Thyroid gland (tissue), 4 donors: ENCODE data around the gene MTREX.
"Not testable (repeated sequence)": the region's sequence is repeated elsewhere in the genome, so short reads cannot be mapped to it uniquely, and the experiment has no call there.

ENCODE experiments used
- CTCF ChIP-seq, 6 experiments: fragments of 200-600 bp in 3 of 6; fragments of 450-650 bp in 3 of 6; sonication (generic) in 3 of 6; IDR thresholded peaks; one replicate each; pipeline ENCODE4 v1.5.1; 2016 to 2019; ENCODE audit warnings: antibody characterized with exemption in 6 of 6, mild to moderate bottlenecking in 2 of 6, inconsistent platforms in 1 of 6, moderate library complexity in 1 of 6
- POLR2A ChIP-seq, 2 donors: fragments of 450-650 bp; IDR thresholded peaks; one replicate each; pipeline ENCODE4 v1.6.1; 2017; ENCODE audit warnings: antibody characterized with exemption in 2 of 2, mild to moderate bottlenecking in 2 of 2, moderate library complexity in 1 of 2

- not testable (repeated sequence) for TF ChIP-seq CTCF, POLR2A (IDR thresholded peaks at IDR 0.05)
These were observed 10.4 kb downstream of the MTREX start for GRCh38 chr5:55318237-55318636.
